NOMO-1 (cell line): Measurements from ENCODE around the gene CELF4.

Experiments used
- DNase-seq, 2 experiments: peaks; one replicate each; lab custom pipeline; 2025; ENCODE audit not compliant: unreplicated experiment in 2 of 2; lab: John Stamatoyannopoulos, UW

The CELF4 gene

GRCh38 chr18:37422596-37422995 is 143.0 kb downstream of the CELF4 start:
- no peak for DNase-seq

GRCh38 chr18:37422116-37422515 is 143.5 kb downstream of the CELF4 start:
- DNase-seq, result no peak

- DNase-seq, result no peak
These were observed 144.1 kb downstream of the CELF4 start for GRCh38 chr18:37421341-37422077.

GRCh38 chr18:37420315-37420880 is 145.2 kb downstream of the CELF4 start:
- no peak for DNase-seq

GRCh38 chr18:37419866-37420265 is 145.7 kb downstream of the CELF4 start:
- DNase-seq, result no peak

GRCh38 chr18:37419315-37419714 is 146.3 kb downstream of the CELF4 start:
- no peak for DNase-seq

- no peak for DNase-seq
These were observed 150.8 kb downstream of the CELF4 start for GRCh38 chr18:37414816-37415215.

GRCh38 chr18:37412829-37413228 is 152.8 kb downstream of the CELF4 start:
- DNase-seq, result no peak

- DNase-seq, result no peak
These were observed 153.3 kb downstream of the CELF4 start for GRCh38 chr18:37412333-37412732.

GRCh38 chr18:37409878-37410277 is 155.7 kb downstream of the CELF4 start:
- DNase-seq, result no peak

- no peak for DNase-seq
These were observed 156.8 kb downstream of the CELF4 start for GRCh38 chr18:37408676-37409265.

GRCh38 chr18:37407571-37407970 is 158.0 kb downstream of the CELF4 start:
- DNase-seq, result no peak

- DNase-seq, result no peak
These were observed 159.8 kb downstream of the CELF4 start for GRCh38 chr18:37405772-37406171.

GRCh38 chr18:37405229-37405628 is 160.4 kb downstream of the CELF4 start:
- no peak for DNase-seq

GRCh38 chr18:37403788-37404187 is 161.8 kb downstream of the CELF4 start:
- DNase-seq, result no peak

- no peak for DNase-seq
These were observed 162.4 kb downstream of the CELF4 start for GRCh38 chr18:37403100-37403781.

- no peak for DNase-seq
These were observed 162.9 kb downstream of the CELF4 start for GRCh38 chr18:37402735-37403099.

GRCh38 chr18:37400802-37401201 is 164.8 kb downstream of the CELF4 start:
- no peak for DNase-seq

GRCh38 chr18:37398248-37398920 is 167.2 kb downstream of the CELF4 start:
- DNase-seq, result no peak

- DNase-seq, result no peak
These were observed 167.8 kb downstream of the CELF4 start for GRCh38 chr18:37397814-37398213.
